ENCODE data around the gene EXOSC2. TPM values are rescaled to one million over a fixed set of nuclear protein-coding genes. Genes with fewer than 3 reads are reported as not detected.
"Not testable (repeated sequence)": the region's sequence is repeated elsewhere in the genome, so short reads cannot be mapped to it uniquely, and the experiment has no call there.

EXOSC2 gene
- total and polyA plus RNA-seq, 3 experiments from 2014 or later = 24.2 to 88.4 (median 83.5) TPM

DNA sequence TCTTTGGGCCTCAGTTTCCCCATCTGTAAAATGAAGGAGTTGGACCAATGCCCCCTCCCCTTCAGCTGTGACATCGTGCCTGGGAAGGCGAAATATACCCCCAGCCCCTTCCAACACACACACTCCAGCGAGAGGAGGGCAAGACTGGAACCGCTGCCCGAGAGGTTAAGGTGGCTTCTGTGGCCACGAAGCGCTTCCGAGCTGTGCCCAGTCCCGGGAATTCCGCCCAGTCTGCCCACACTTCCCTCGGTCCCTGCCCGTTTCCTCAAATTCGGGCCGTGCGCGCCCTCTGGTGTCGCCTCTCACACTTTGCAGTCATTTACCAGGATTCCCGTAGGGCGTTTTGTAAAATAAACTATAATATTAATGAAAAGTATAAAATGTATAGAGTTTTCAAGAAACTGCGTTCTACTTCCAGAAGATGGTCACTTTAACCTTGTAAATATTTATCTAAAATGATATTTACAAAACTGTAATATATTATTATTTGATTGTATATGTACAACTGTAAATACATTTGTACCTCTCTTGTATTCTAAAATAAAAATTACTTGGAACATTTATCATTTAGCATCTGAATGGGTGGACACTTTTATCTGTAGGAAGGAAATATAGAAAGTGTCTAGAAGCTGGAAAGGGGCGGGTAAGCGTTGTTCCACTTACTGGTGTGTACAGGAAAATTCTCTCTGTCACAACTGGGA, 11.0 kb upstream of the EXOSC2 start:
- Histone ChIP-seq H3K9me3 (ENCODE audit: low read length) (no peaks in the 10 kb centered on the region), H3K27me3 (ENCODE audit: insufficient read depth, low read length, poor library complexity, severe bottlenecking) (no peaks in the 10 kb centered on the region), H3K4me1 (ENCODE audit: insufficient read depth, low read length) (no peaks in the 10 kb centered on the region), H3K27ac (ENCODE audit: low read depth, low read length) (no peak overlapping the region), H3K4me3 (ENCODE audit: low read length) (peak overlapping the region; percentile 87), H3K36me3 (ENCODE audit: insufficient read depth, low read length) (no peaks in the 10 kb centered on the region)
- DNase-seq = peak; percentile 35 to 62 (median 52)
- Mint-ChIP-seq H3K4me1 (peaks cover 3 to 12% (median 8%) of the 10 kb centered on the region in 3 donors), H3K36me3 (peaks cover 0 to 1% (median 0%) of the 10 kb centered on the region in 3 donors), H3K4me3 (peak overlapping the region; percentile 84 to 97 (median 94)), H3K27me3 (peaks cover 3 to 4% of the 10 kb centered on the region in 2 donors), H3K9me3 (peaks cover 0 to 2% (median 0%) of the 10 kb centered on the region in 5 donors), H3K27ac (peak overlapping the region in 5 of 8 donors; percentile 64 to 96 (median 83))
- ChIA-PET CTCF (interaction anchor here (0.7 to 4.6 kb wide), 20 partner anchors 9 to 256 kb away, joined by 3 to 34 read pairs (median 4); partner anchors contain the start of genes EXOSC2 and PRDM12), POLR2A (interaction anchor here (1.2 to 2.1 kb wide), 2 partner anchors 11 to 59 kb away, joined by 6 to 7 read pairs; partner anchors contain the start of gene EXOSC2)

DNA sequence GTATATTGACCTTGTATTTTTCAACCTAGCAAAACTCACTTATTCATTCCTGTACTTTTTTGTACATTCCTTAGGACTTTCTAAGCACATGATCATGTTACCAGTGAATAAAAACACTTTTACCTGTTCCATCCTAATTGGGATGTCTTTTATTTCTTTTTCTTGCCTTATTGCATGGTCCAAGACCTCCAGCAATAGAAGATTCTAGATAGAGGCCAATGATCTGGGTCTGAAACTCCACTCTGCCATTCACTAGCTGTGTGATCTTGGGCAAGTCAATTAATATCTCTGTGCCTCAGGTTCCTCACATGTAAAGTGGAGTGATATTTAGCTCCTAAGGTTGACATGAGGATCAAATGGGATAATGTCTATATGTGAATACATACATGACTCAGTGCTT, 8.5 kb upstream of the EXOSC2 start:
- H3K4me1 ChIP-seq (ENCODE audit: insufficient read depth, low read length) = no peaks in the 10 kb centered on the region
- peaks cover 4 to 6% of the 10 kb centered on the region in 2 donors for H3K27me3 Mint-ChIP-seq
- H3K4me3 Mint-ChIP-seq = peak overlapping the region in 1 of 7 donors; percentile 50
- peaks cover 0 to 2% (median 0%) of the 10 kb centered on the region in 5 donors for H3K9me3 Mint-ChIP-seq
- ChIA-PET POLR2A (no interaction called here), CTCF (interaction anchor here (1.2 to 1.8 kb wide), 2 partner anchors 16 to 225 kb away, joined by 3 to 8 read pairs; no protein-coding TSS in a partner anchor)
- H3K4me1 Mint-ChIP-seq = peaks cover 5 to 24% (median 15%) of the 10 kb centered on the region in 3 donors
- H3K36me3 ChIP-seq (ENCODE audit: insufficient read depth, low read length) = no peaks in the 10 kb centered on the region
- H3K27me3 ChIP-seq (ENCODE audit: insufficient read depth, low read length, poor library complexity, severe bottlenecking) = no peaks in the 10 kb centered on the region
- no peak for DNase-seq
- no peak overlapping the region for H3K27ac ChIP-seq (ENCODE audit: low read depth, low read length)
- no peak overlapping the region for H3K4me3 ChIP-seq (ENCODE audit: low read length)
- no peaks in the 10 kb centered on the region for H3K9me3 ChIP-seq (ENCODE audit: low read length)
- H3K36me3 Mint-ChIP-seq = peaks cover 0 to 1% (median 0%) of the 10 kb centered on the region in 3 donors
- no peak overlapping the region for H3K27ac Mint-ChIP-seq

DNA sequence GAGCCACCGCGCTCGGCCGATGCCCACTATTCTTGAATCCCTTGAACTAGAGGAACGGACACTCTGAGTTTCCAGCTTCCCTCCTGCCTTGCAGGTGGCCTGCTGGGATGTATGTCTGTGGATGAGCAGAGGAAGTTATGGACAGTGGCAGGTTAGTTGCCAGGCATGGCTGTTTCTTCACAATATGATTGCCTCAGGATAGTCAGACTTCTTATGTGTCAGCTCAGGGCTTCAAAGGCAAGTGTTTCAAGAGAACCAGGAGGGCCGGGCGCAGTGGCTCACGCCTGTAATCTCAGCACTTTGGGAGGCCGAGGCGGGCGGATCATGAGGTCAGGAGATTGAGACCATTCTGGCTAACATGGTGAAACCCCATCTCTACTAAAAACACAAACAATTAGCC, 7.6 kb upstream of the EXOSC2 start:
- DNase-seq; H3K27me3 Mint-ChIP-seq; H3K4me3 ChIP-seq (ENCODE audit: low read length); POLR2A ChIA-PET; H3K27ac Mint-ChIP-seq; H3K9me3 Mint-ChIP-seq; H3K36me3 Mint-ChIP-seq; H3K9me3 ChIP-seq (ENCODE audit: low read length); H3K27ac ChIP-seq (ENCODE audit: low read depth, low read length); H3K27me3 ChIP-seq (ENCODE audit: insufficient read depth, low read length, poor library complexity, severe bottlenecking); H3K36me3 ChIP-seq (ENCODE audit: insufficient read depth, low read length); H3K4me1 ChIP-seq (ENCODE audit: insufficient read depth, low read length): not testable (repeated sequence)
- peaks cover 7 to 20% (median 20%) of the 10 kb centered on the region in 3 donors for H3K4me1 Mint-ChIP-seq
- peak overlapping the region in 1 of 7 donors; percentile 56 for H3K4me3 Mint-ChIP-seq
- CTCF ChIA-PET = interaction anchor here (0.7 to 1.8 kb wide), 3 partner anchors 13 to 225 kb away, joined by 3 to 5 read pairs (median 4); no protein-coding TSS in a partner anchor

DNA sequence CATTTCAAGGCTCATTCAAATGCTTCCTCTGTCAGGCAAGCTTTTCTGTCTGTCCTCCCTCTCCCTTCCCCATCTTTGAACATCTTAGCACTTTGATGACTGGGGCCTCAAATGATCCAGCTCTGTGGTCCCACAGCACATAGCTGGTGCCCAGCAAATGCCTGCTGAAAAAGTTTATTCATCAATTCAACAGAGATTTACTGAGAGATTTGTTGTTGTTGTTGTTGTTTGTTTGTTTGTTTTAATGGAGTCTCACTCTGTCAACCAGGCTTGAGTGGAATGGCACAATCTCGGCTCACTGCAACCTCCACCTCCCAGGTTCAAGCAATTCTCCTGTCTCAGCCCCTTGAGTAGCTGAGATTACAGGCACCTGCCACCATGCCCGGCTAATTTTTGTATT, 6.0 kb upstream of the EXOSC2 start:
- Mint-ChIP-seq H3K9me3 (peaks cover 0 to 2% (median 0%) of the 10 kb centered on the region in 5 donors), H3K27ac (no peak overlapping the region), H3K4me3 (peak overlapping the region in 1 of 7 donors; percentile 58), H3K4me1 (peaks cover 5 to 18% (median 13%) of the 10 kb centered on the region in 3 donors), H3K27me3 (peaks cover 4 to 8% of the 10 kb centered on the region in 2 donors), H3K36me3 (no peaks in the 10 kb centered on the region)
- Histone ChIP-seq H3K4me3 (ENCODE audit: low read length) (no peak overlapping the region), H3K9me3 (ENCODE audit: low read length) (no peaks in the 10 kb centered on the region), H3K36me3 (ENCODE audit: insufficient read depth, low read length) (no peaks in the 10 kb centered on the region), H3K27me3 (ENCODE audit: insufficient read depth, low read length, poor library complexity, severe bottlenecking) (no peaks in the 10 kb centered on the region), H3K4me1 (ENCODE audit: insufficient read depth, low read length) (peaks cover under 1% of the 10 kb centered on the region), H3K27ac (ENCODE audit: low read depth, low read length) (no peak overlapping the region)
- DNase-seq = no peak
- ChIA-PET CTCF (interaction anchor here (1.0 to 1.3 kb wide), 3 partner anchors 9 to 20 kb away, joined by 3 read pairs; no protein-coding TSS in a partner anchor), POLR2A (no interaction called here)

DNA sequence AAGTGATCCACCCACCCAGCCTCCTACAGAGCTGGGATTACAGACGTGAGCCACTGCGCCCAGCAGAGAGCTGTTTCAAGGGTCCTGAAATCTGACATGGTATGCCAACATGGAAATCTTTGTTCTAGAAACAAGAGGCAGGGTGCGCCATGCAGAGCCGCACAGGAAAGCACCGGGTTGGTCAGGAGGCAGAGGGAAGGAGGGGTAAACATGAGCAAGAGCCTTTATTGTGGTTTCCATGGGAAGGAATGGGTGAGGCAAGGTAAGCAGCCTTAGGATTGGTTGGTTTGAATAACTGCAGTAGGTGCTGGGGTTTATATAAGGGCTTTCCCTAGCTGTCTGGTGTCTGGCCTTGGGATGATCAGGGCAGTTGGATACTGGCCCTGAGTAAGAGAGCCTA, 5.5 kb upstream of the EXOSC2 start:
- no peaks in the 10 kb centered on the region for H3K36me3 ChIP-seq (ENCODE audit: insufficient read depth, low read length)
- Mint-ChIP-seq H3K4me3 (no peak overlapping the region), H3K4me1 (peaks cover 8 to 21% (median 17%) of the 10 kb centered on the region in 3 donors), H3K36me3 (no peaks in the 10 kb centered on the region), H3K9me3 (peaks cover 0 to 2% (median 0%) of the 10 kb centered on the region in 5 donors), H3K27ac (no peak overlapping the region), H3K27me3 (peaks cover 4 to 8% of the 10 kb centered on the region in 2 donors)
- POLR2A ChIA-PET = no interaction called here
- H3K4me1 ChIP-seq (ENCODE audit: insufficient read depth, low read length) = peaks cover 5% of the 10 kb centered on the region
- no peaks in the 10 kb centered on the region for H3K9me3 ChIP-seq (ENCODE audit: low read length)
- H3K27ac ChIP-seq (ENCODE audit: low read depth, low read length) = no peak overlapping the region
- no peaks in the 10 kb centered on the region for H3K27me3 ChIP-seq (ENCODE audit: insufficient read depth, low read length, poor library complexity, severe bottlenecking)
- no peak for DNase-seq
- no peak overlapping the region for H3K4me3 ChIP-seq (ENCODE audit: low read length)
- CTCF ChIA-PET = interaction anchor here (1.0 to 1.3 kb wide), 3 partner anchors 8 to 20 kb away, joined by 3 read pairs; no protein-coding TSS in a partner anchor

DNA sequence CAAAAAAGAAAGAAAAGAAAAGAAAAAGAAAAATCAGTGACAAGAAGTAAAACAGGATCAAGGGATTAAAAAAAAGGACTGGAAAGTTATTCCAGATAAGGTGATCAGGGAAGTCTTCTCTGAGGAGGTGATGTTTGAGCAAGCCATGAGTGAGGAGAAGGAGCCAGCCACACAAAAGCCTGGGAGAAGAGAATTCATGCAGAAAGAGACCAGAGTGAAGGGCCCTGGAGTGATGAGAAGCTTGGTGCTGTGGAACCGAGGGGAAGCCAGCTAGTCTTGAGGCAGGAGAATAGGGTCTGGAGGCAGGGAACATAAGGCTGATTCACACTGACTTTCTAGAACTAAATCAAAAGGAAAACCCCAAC, 4.0 kb upstream of the EXOSC2 start:
- ChIA-PET CTCF (interaction anchor here (0.7 to 1.1 kb wide), 2 partner anchors 10 to 11 kb away, joined by 3 to 4 read pairs; no protein-coding TSS in a partner anchor), POLR2A (no interaction called here)
- no peaks in the 10 kb centered on the region for H3K36me3 ChIP-seq (ENCODE audit: insufficient read depth, low read length)
- Mint-ChIP-seq H3K9me3 (peaks cover 0 to 2% (median 0%) of the 10 kb centered on the region in 5 donors), H3K4me1 (peaks cover 20 to 34% (median 30%) of the 10 kb centered on the region in 3 donors), H3K27ac (no peak overlapping the region), H3K36me3 (peaks cover 0 to 8% (median 2%) of the 10 kb centered on the region in 3 donors), H3K4me3 (no peak overlapping the region), H3K27me3 (peaks cover 4 to 8% of the 10 kb centered on the region in 2 donors)
- peaks cover 14% of the 10 kb centered on the region for H3K4me1 ChIP-seq (ENCODE audit: insufficient read depth, low read length)
- no peak overlapping the region for H3K4me3 ChIP-seq (ENCODE audit: low read length)
- H3K27ac ChIP-seq (ENCODE audit: low read depth, low read length) = no peak overlapping the region
- DNase-seq = no peak
- no peaks in the 10 kb centered on the region for H3K9me3 ChIP-seq (ENCODE audit: low read length)
- H3K27me3 ChIP-seq (ENCODE audit: insufficient read depth, low read length, poor library complexity, severe bottlenecking) = no peaks in the 10 kb centered on the region

DNA sequence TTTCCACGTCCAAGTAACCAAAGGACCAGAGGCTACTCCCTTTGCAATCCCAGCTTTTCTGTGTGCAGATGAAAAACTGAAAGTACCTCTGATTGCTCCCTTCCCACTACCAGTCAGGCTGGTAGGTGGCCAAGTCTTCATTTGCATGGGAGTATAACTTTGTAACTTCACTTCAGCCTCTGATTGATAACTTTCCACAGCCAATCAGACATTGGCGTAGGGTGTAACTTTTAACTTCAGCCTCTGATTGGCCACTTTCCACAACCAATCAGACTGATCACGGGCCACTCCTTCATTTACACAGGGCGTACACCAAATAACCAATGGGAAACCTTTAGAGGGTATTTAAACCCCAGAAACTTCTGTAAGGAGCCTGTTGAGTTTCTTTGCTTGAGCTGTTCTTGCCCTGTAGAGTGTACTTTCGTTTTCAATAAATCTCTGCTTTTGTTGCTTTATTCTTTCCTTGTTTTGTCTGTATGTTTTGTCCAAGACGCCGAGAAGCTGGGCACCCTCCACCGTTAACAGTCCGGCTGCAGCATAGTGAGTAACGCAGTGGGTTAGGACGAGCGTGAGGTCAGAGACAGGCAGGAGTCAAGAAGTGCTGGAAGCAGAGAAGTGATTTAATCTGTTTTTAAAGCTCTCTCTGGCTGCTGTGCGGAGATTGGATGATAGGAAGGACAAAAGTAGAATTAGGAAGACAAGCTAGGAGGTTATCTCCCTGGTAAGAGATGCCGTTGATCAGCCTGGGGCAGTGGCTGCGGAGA, 3.5 kb upstream of the EXOSC2 start:
- DNase-seq = no peak
- Mint-ChIP-seq H3K4me1 (peaks cover 24 to 39% (median 34%) of the 10 kb centered on the region in 3 donors), H3K4me3 (peak overlapping the region in 4 of 7 donors; percentile 3 to 69 (median 56)), H3K9me3 (peaks cover 0 to 2% (median 0%) of the 10 kb centered on the region in 5 donors), H3K27me3 (peaks cover 4 to 8% of the 10 kb centered on the region in 2 donors), H3K27ac (no peak overlapping the region), H3K36me3 (peaks cover 0 to 11% (median 2%) of the 10 kb centered on the region in 3 donors)
- ChIA-PET POLR2A (no interaction called here), CTCF (interaction anchor here (0.7 to 1.7 kb wide), 3 partner anchors 8 to 11 kb away, joined by 3 to 6 read pairs (median 4); no protein-coding TSS in a partner anchor)
- H3K9me3 ChIP-seq (ENCODE audit: low read length) = no peaks in the 10 kb centered on the region
- no peaks in the 10 kb centered on the region for H3K36me3 ChIP-seq (ENCODE audit: insufficient read depth, low read length)
- peaks cover 19% of the 10 kb centered on the region for H3K4me1 ChIP-seq (ENCODE audit: insufficient read depth, low read length)
- H3K27ac ChIP-seq (ENCODE audit: low read depth, low read length) = no peak overlapping the region
- H3K27me3 ChIP-seq (ENCODE audit: insufficient read depth, low read length, poor library complexity, severe bottlenecking) = no peaks in the 10 kb centered on the region
- no peak overlapping the region for H3K4me3 ChIP-seq (ENCODE audit: low read length)

All from CD8-positive, alpha-beta memory T cell (primary cell).